K562 (cell line): ENCODE results near the gene IL6R. TPM values are rescaled to one million over a fixed set of nuclear protein-coding genes. Genes with fewer than 3 reads are reported as not detected.

Experiments
- ATAC-seq: fragments of 200-7000 bp; cut with Tn5 transposase; 3 replicates; pipeline ENCODE4 v1.9.1; 2020; ENCODE audit warnings: moderate library complexity
- BruUV-seq: library from RNA; stranded (reverse); fragments of 400-500 nt; replicated peaks from 2 replicates; lab custom pipeline; 2021; lab: Mats Ljungman, UMichigan
- CTCF ChIA-PET: fragments of 300-600 bp; formaldehyde crosslinking; extraction: SDS; loops from one replicate; lab custom pipeline; 2021; ENCODE audit warnings: low intra/inter-chr PET ratio; lab: Yijun Ruan, JAX
- POLR2A ChIA-PET: fragments of 300-600, 350-650 bp; sonication (Branson Sonifier 250); formaldehyde crosslinking; extraction: SDS; loops from one replicate; lab custom pipeline; 2021; ENCODE audit warnings: antibody characterized with exemption, inconsistent platforms; lab: Yijun Ruan, JAX
- DNase-seq, 4 experiments: peaks; one replicate each; pipeline versions ENCODE4 v3.0.0 to v3.0.0-alpha.2; 2011 to 2018; ENCODE audit warnings: low spot score in 3 of 4, mixed read lengths in 3 of 4; ENCODE audit errors: extremely low read depth in 1 of 4
- FAIRE-seq: peaks from 2 replicates; lab custom pipeline; 2011; peaks lifted over from hg19 to GRCh38; lab: Jason Lieb, UNC
- H2AFZ ChIP-seq: 2 replicates; pipeline ENCODE4 v1.6.0; 2011; ENCODE audit warnings: low read depth, low read length, control low read depth, inconsistent platforms
- H3K27ac ChIP-seq: fragments of 200-600 bp; 3 replicates; pipeline ENCODE4 v1.8.0; 2011; ENCODE audit warnings: low read depth, mild to moderate bottlenecking, control low read depth, inconsistent platforms, low read length, moderate library complexity, mixed read lengths; ENCODE audit errors: extremely low read depth
- H3K27me3 ChIP-seq, 2 experiments: fragments of 300-600 bp in 1 of 2; 2 replicates in 1 of 2; 3 replicates in 1 of 2; pipeline versions ENCODE4 v1.6.0 to v1.8.0; 2011; ENCODE audit warnings: inconsistent platforms in 2 of 2, low read length in 2 of 2, mild to moderate bottlenecking in 1 of 2, mixed read lengths in 1 of 2, moderate library complexity in 1 of 2; ENCODE audit not compliant: control insufficient read depth in 2 of 2, insufficient read depth in 2 of 2
- H3K36me3 ChIP-seq: fragments of 300-600 bp; 3 replicates; pipeline ENCODE4 v1.8.0; 2011; ENCODE audit warnings: mild to moderate bottlenecking, low read length, inconsistent platforms; ENCODE audit not compliant: control insufficient read depth, insufficient read depth
- H3K4me1 ChIP-seq, 2 experiments: fragments of 200-600 bp in 1 of 2; replicated peaks in 1 of 2; 2 replicates in 1 of 2; 3 replicates in 1 of 2; pipeline versions ENCODE4 v1.5.1 to v1.8.0; 2011; ENCODE audit warnings: inconsistent platforms in 2 of 2, low read length in 2 of 2, mild to moderate bottlenecking in 1 of 2, mixed read lengths in 1 of 2, moderate library complexity in 1 of 2; ENCODE audit not compliant: control insufficient read depth in 2 of 2, insufficient read depth in 2 of 2
- H3K4me2 ChIP-seq: 2 replicates; pipeline ENCODE4 v1.6.1; 2011; ENCODE audit warnings: low read length, control low read depth, inconsistent platforms, mixed read lengths; ENCODE audit not compliant: insufficient read depth
- H3K4me3 ChIP-seq: fragments of 200-600 bp; sonication (generic), shearing (Covaris generic); 2 replicates; pipeline ENCODE4 v1.5.1; 2016; ENCODE audit warnings: control low read depth, inconsistent platforms
- H3K79me2 ChIP-seq: fragments of 200-600 bp; 3 replicates; pipeline ENCODE4 v1.8.0; 2011; ENCODE audit warnings: low read length, inconsistent platforms; ENCODE audit not compliant: control insufficient read depth, insufficient read depth
- H3K9ac ChIP-seq, 2 experiments: 2 replicates each; pipeline versions ENCODE4 v1.6.0 to v1.6.1; 2011; ENCODE audit warnings: low read depth in 2 of 2, low read length in 2 of 2, control low read depth in 1 of 2, inconsistent platforms in 1 of 2, mild to moderate bottlenecking in 1 of 2, mixed read lengths in 1 of 2; ENCODE audit not compliant: insufficient read depth in 1 of 2
- H3K9me1 ChIP-seq: one replicate; pipeline ENCODE4 v1.6.0; 2011; ENCODE audit warnings: inconsistent platforms, mild to moderate bottlenecking, low read length, moderate library complexity; ENCODE audit not compliant: control insufficient read depth, insufficient read depth
- H3K9me3 ChIP-seq: replicated peaks from 2 replicates; pipeline ENCODE4 v1.5.1; 2011; ENCODE audit warnings: low read depth, low read length, inconsistent platforms; ENCODE audit not compliant: control insufficient read depth, insufficient read depth
- H4K20me1 ChIP-seq: replicated peaks from 2 replicates; pipeline ENCODE4 v1.6.1; 2011; ENCODE audit warnings: low read length, inconsistent platforms, mixed read lengths; ENCODE audit not compliant: control insufficient read depth, insufficient read depth
- ADNP ChIP-seq: fragments of 200-800 bp; sonication (Bioruptor generic); IDR thresholded peaks from 2 replicates; pipeline ENCODE4 v1.6.1; 2016; ENCODE audit warnings: missing genetic modification characterization, missing compliant biosample characterization
- BCOR ChIP-seq: fragments of 450-650 bp; IDR thresholded peaks from 2 replicates; pipeline ENCODE4 v1.6.1; 2016
- RBM25 ChIP-seq: fragments of 200-400 bp; formaldehyde crosslinking; IDR thresholded peaks from 2 replicates; pipeline ENCODE4 v1.6.1; 2018; ENCODE audit warnings: low read length, low read depth, moderate library complexity; ENCODE audit not compliant: severe bottlenecking
- WGBS: fragments of 100-300 bp; shearing (Covaris generic); methylation state at CpG from one replicate; pipeline ENCODE4 v1.1.6; 2016; ENCODE audit warnings: low coverage, mixed read lengths; ENCODE audit not compliant: insufficient coverage; ENCODE audit errors: missing lambda C conversion rate; 5-methylcytosine and 5-hydroxymethylcytosine counted together
- in situ Hi-C: fragments of 300-500 bp; cut with MboI; formaldehyde crosslinking; loops from 4 replicates; pipeline ENCODE4 v1.15.0; 2018; ENCODE audit warnings: inconsistent platforms, mixed read lengths
- intact Hi-C: fragments of 100-400 bp; cut with micrococcal nuclease; formaldehyde crosslinking; loops from 2 replicates; pipeline ENCODE4 v1.14.2; 2022
- polyA plus RNA-seq, 8 experiments: library from polyadenylated mRNA; depleted of rRNA in 4 of 8; stranded (reverse) in 5 of 8; unstranded in 3 of 8; fragments of >200 nt; fragmentation: Nextera tagmentation in 2 of 8; fragmentation: Illumina TruSeq in 1 of 8; extraction: Ambion mirVana in 2 of 8; extraction: Trizol in 1 of 8; gene quantifications; 2 replicates each; pipeline versions ENCODE4 v1.2.1 to v1.2.3, GENCODE V29; 2011 to 2014; ENCODE audit warnings: inconsistent platforms in 1 of 8, missing spikeins in 1 of 8
- total RNA-seq, 7 experiments: library from RNA; depleted of rRNA in 6 of 7; stranded (reverse); fragments of >200 nt in 6 of 7; fragmentation: Illumina TruSeq in 2 of 7; extraction: Trizol in 2 of 7; gene quantifications; 2 replicates each; pipeline versions ENCODE4 v1.2.1 to v1.2.3, GENCODE V29; 2011 to 2021; ENCODE audit warnings: low replicate concordance in 1 of 7
- TF ChIP-seq, protein P1 (sequence below): fragments of 250-450 bp; sonication (Bioruptor Pico); IDR thresholded peaks from 2 replicates; pipeline ENCODE4 v1.4.0; 2020; ENCODE audit warnings: mild to moderate bottlenecking, moderate library complexity

IL6R gene
- total and polyA plus RNA-seq, 9 of the 15 experiments (the other 6 are each of a cell fraction or from before 2014, with no cell fraction given), result 0.05 to 1.1 (median 0.11) TPM; not detected in 2

DNA sequence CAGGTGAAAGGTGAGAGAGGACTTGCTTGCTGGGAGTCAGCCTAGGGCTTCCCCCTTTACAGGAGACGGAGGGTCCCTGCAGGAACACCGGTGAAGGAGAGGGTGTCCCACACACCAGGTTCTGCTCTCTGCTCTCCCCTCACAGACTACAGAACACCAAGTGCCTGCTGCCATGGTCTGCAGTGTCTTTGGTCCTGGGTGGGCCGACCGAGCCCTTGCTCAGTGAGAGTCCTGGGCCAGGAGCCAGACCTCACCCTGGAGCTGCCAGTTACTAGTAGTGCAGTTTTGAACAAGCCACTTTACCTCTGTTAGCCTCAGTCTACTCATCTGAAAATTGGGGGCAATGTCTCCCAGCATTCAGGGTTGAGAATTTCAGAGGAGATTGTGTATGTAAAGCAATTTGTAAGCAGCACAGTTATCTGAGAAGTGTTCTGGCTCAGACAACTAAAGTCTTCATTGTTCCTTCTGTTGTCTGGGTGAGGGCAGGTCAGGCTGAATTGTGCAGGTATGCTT, 2.7 kb upstream of the IL6R start:
- Histone ChIP-seq H3K9ac (no peak overlapping the region), H3K9me1 (no peaks in the 10 kb centered on the region), H3K27ac (no peak overlapping the region), H3K4me2 (no peak overlapping the region), H3K4me1 (peaks cover 11 to 19% of the 10 kb centered on the region in 2 experiments; a peak in 4 of 5 replicates), H3K27me3 (peaks cover 30 to 36% of the 10 kb centered on the region in 2 experiments), H2AFZ (no peak overlapping the region), H4K20me1 (peaks cover 18% of the 10 kb centered on the region), H3K9me3 (no peaks in the 10 kb centered on the region), H3K4me3 (no peak overlapping the region), H3K79me2 (no peaks in the 10 kb centered on the region), H3K36me3 (no peaks in the 10 kb centered on the region)
- intact Hi-C loops (no loop called here), in situ Hi-C loops (no loop called here)
- no peak for FAIRE-seq
- ChIA-PET CTCF (no interaction called here), POLR2A (no interaction called here)
- TF ChIP-seq RBM25 (peak; percentile 51), BCOR (peak; percentile 44; the same call in 1 of the 2 replicates), ADNP (tag) (0 out of 2 replicates have a peak, but pooled peaks have one; percentile 22)
- TF ChIP-seq, protein P1, sequence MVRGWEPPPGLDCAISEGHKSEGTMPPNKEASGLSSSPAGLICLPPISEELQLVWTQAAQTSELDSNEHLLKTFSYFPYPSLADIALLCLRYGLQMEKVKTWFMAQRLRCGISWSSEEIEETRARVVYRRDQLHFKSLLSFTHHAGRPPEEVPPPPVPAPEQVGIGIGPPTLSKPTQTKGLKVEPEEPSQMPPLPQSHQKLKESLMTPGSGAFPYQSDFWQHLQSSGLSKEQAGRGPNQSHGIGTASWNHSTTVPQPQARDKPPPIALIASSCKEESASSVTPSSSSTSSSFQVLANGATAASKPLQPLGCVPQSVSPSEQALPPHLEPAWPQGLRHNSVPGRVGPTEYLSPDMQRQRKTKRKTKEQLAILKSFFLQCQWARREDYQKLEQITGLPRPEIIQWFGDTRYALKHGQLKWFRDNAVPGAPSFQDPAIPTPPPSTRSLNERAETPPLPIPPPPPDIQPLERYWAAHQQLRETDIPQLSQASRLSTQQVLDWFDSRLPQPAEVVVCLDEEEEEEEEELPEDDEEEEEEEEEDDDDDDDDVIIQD, result no peak
- WGBS, result 35% methylated on average over 4 of the region's 4 CpGs
- ATAC-seq, result no peak
- no TSS peak for BruUV-seq
- no peak for DNase-seq
